Fibroblast of the aortic adventitia (primary cell): ENCODE data around the gene DTNBP1. TPM values are rescaled to one million over a fixed set of nuclear protein-coding genes. Genes with fewer than 3 reads are reported as not detected.

ENCODE experiments used
- DNase-seq: peaks from one replicate; pipeline ENCODE4 v3.0.0-alpha.2; 2010; ENCODE audit warnings: low read depth
- H3K4me3 ChIP-seq: 2 replicates; pipeline ENCODE4 v1.5.1; 2011; ENCODE audit warnings: low read depth, mild to moderate bottlenecking, control low read depth, low read length, moderate library complexity
- CTCF ChIP-seq: IDR thresholded peaks from 2 replicates; pipeline ENCODE4 v1.5.1; 2011; ENCODE audit warnings: mild to moderate bottlenecking, low read length, control low read depth, inconsistent platforms; ENCODE audit not compliant: insufficient read depth
- total RNA-seq: library from RNA; depleted of rRNA; stranded (reverse); fragments of >200 nt; gene quantifications from 2 replicates; pipeline ENCODE4 v1.2.3, GENCODE V29; 2012; ENCODE audit warnings: low replicate concordance

The DTNBP1 gene
- total RNA-seq, 1 donor = 5.8 TPM

GRCh38 chr6:15523679-15524630, 138.9 kb downstream of the DTNBP1 start:
- H3K4me3 ChIP-seq = no peak overlapping the region
- no peak for DNase-seq
- TF ChIP-seq CTCF = no peak

GRCh38 chr6:15522856-15523529, 139.8 kb downstream of the DTNBP1 start:
- DNase-seq = no peak
- no peak for TF ChIP-seq CTCF
- H3K4me3 ChIP-seq = no peak overlapping the region

GRCh38 chr6:15522427-15522826, 140.4 kb downstream of the DTNBP1 start:
- TF ChIP-seq CTCF = no peak
- no peak overlapping the region for H3K4me3 ChIP-seq
- DNase-seq = no peak

- no peak for DNase-seq
- TF ChIP-seq CTCF = no peak
Measured at GRCh38 chr6:15522026-15522425, 140.8 kb downstream of the DTNBP1 start.

GRCh38 chr6:15521582-15521981, 141.2 kb downstream of the DTNBP1 start:
- no peak for DNase-seq
- no peak for TF ChIP-seq CTCF
- H3K4me3 ChIP-seq = no peak overlapping the region

More at GRCh38 chr6:15522026-15522425, 140.8 kb downstream of the DTNBP1 start:
- no peak overlapping the region for H3K4me3 ChIP-seq

- TF ChIP-seq CTCF = no peak
- DNase-seq = no peak
- H3K4me3 ChIP-seq = no peak overlapping the region
Measured at GRCh38 chr6:15520626-15521203, 142.1 kb downstream of the DTNBP1 start.
